Ishikawa (cell line): ENCODE measurements around the gene SMYD3.

Experiments
- CEBPB ChIP-seq: IDR thresholded peaks from 2 replicates; pipeline ENCODE4 v1.6.1; 2012
- CREB1 ChIP-seq: IDR thresholded peaks from 2 replicates; pipeline ENCODE4 v1.6.1; 2012; ENCODE audit warnings: low read depth
- EGR1 ChIP-seq: IDR thresholded peaks from 2 replicates; pipeline ENCODE4 v1.6.1; 2012
- EP300 ChIP-seq: IDR thresholded peaks from 2 replicates; pipeline ENCODE4 v1.6.1; 2012; ENCODE audit warnings: borderline replicate concordance
- FOXM1 ChIP-seq: IDR thresholded peaks from 2 replicates; pipeline ENCODE4 v1.6.1; 2012; ENCODE audit warnings: low read depth, borderline replicate concordance
- NFIC ChIP-seq: IDR thresholded peaks from 2 replicates; pipeline ENCODE4 v1.6.1; 2012
- RAD21 ChIP-seq: IDR thresholded peaks from 2 replicates; pipeline ENCODE4 v1.6.1; 2012; ENCODE audit warnings: low read depth
- REST ChIP-seq: IDR thresholded peaks from 2 replicates; pipeline ENCODE4 v1.6.1; 2012; ENCODE audit warnings: low read depth, mild to moderate bottlenecking
- TAF1 ChIP-seq: IDR thresholded peaks from 2 replicates; pipeline ENCODE4 v1.6.1; 2012; ENCODE audit warnings: low read depth, mild to moderate bottlenecking
- TEAD4 ChIP-seq: IDR thresholded peaks from 2 replicates; pipeline ENCODE4 v1.6.1; 2012
- YY1 ChIP-seq: IDR thresholded peaks from 2 replicates; pipeline ENCODE4 v1.6.1; 2012; ENCODE audit warnings: low read depth
- ZBTB7A ChIP-seq: IDR thresholded peaks from 2 replicates; pipeline ENCODE4 v1.6.1; 2012; ENCODE audit warnings: low read depth
- TF ChIP-seq, protein P1 (sequence below): IDR thresholded peaks from 2 replicates; pipeline ENCODE4 v1.6.1; 2012
- TF ChIP-seq, protein P2 (sequence below): IDR thresholded peaks from 2 replicates; pipeline ENCODE4 v1.6.1; 2012

DNA sequence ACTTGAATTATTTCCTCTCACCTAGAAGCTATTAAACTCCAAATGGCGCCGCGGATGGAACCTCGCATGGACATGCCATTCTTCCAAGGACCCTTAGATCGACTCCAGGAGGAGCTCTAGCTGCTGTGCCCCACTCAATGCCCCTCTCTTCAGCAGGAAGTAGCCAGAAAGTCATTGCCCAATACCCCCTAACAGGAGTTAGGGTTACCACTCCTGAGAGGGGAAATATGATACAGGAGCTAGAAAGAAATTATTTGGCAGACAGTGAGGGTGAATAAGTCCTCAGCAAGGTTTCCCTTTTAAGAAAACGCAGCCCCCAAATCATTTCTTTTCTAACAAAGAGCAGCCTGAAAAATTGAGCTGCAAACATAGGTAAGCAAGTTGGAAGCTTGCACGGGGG is 30.4 kb upstream of the SMYD3 start:
- TF ChIP-seq YY1 (no peak), TEAD4 (no peak), FOXM1 (no peak), EP300 (no peak), TAF1 (no peak), CREB1 (no peak), NFIC (no peak), RAD21 (no peak), CEBPB (no peak), REST (no peak), EGR1 (no peak), ZBTB7A (no peak)
- TF ChIP-seq, protein P1, sequence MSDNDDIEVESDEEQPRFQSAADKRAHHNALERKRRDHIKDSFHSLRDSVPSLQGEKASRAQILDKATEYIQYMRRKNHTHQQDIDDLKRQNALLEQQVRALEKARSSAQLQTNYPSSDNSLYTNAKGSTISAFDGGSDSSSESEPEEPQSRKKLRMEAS, result no peak
- TF ChIP-seq, protein P2, sequence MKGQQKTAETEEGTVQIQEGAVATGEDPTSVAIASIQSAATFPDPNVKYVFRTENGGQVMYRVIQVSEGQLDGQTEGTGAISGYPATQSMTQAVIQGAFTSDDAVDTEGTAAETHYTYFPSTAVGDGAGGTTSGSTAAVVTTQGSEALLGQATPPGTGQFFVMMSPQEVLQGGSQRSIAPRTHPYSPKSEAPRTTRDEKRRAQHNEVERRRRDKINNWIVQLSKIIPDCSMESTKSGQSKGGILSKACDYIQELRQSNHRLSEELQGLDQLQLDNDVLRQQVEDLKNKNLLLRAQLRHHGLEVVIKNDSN, result no peak
